ENCODE measurements around the gene UGT1A10. TPM values are rescaled to one million over a fixed set of nuclear protein-coding genes. Genes with fewer than 3 reads are reported as not detected.

UGT1A10 gene
- total RNA-seq, 1 experiment from 2014 or later = 8.2 TPM

GRCh38 chr2:233803292-233803911 is 167.2 kb downstream of the UGT1A10 start:
- no peak for DNase-seq (ENCODE audit: low read depth)

GRCh38 chr2:233803994-233804393 is 167.7 kb downstream of the UGT1A10 start:
- DNase-seq (ENCODE audit: low read depth) = no peak

- DNase-seq (ENCODE audit: low read depth) = no peak
Observed at GRCh38 chr2:233807215-233807865, 171.1 kb downstream of the UGT1A10 start.

GRCh38 chr2:233807966-233808935 is 172.0 kb downstream of the UGT1A10 start:
- DNase-seq (ENCODE audit: low read depth) = no peak

- no peak for DNase-seq (ENCODE audit: low read depth)
Observed at GRCh38 chr2:233810385-233810784, 174.1 kb downstream of the UGT1A10 start.

- DNase-seq (ENCODE audit: low read depth) = no peak
Observed at GRCh38 chr2:233811087-233811486, 174.8 kb downstream of the UGT1A10 start.

GRCh38 chr2:233811732-233812131 is 175.5 kb downstream of the UGT1A10 start:
- no peak for DNase-seq (ENCODE audit: low read depth)

- no peak for DNase-seq (ENCODE audit: low read depth)
Observed at GRCh38 chr2:233813236-233814055, 177.2 kb downstream of the UGT1A10 start.

GRCh38 chr2:233814056-233814835 is 178.0 kb downstream of the UGT1A10 start:
- no peak for DNase-seq (ENCODE audit: low read depth)

- DNase-seq (ENCODE audit: low read depth) = no peak
Observed at GRCh38 chr2:233815861-233816260, 179.6 kb downstream of the UGT1A10 start.

GRCh38 chr2:233816334-233816733 is 180.1 kb downstream of the UGT1A10 start:
- peak; percentile 34 for DNase-seq (ENCODE audit: low read depth)

GRCh38 chr2:233816771-233817170 is 180.5 kb downstream of the UGT1A10 start:
- no peak for DNase-seq (ENCODE audit: low read depth)

- peak; percentile 49 for DNase-seq (ENCODE audit: low read depth)
Observed at GRCh38 chr2:233817361-233817911, 181.2 kb downstream of the UGT1A10 start.

- no peak for DNase-seq (ENCODE audit: low read depth)
Observed at GRCh38 chr2:233817995-233818638, 181.9 kb downstream of the UGT1A10 start.

- DNase-seq (ENCODE audit: low read depth) = no peak
Observed at GRCh38 chr2:233818639-233819621, 182.7 kb downstream of the UGT1A10 start.

GRCh38 chr2:233819884-233820773 is 183.9 kb downstream of the UGT1A10 start:
- no peak for DNase-seq (ENCODE audit: low read depth)

GRCh38 chr2:233820774-233821105 is 184.5 kb downstream of the UGT1A10 start:
- no peak for DNase-seq (ENCODE audit: low read depth)

GRCh38 chr2:233821196-233821595 is 184.9 kb downstream of the UGT1A10 start:
- DNase-seq (ENCODE audit: low read depth) = no peak

Data from Daoy (cell line).